Posterior vena cava (tissue), 2 donors: ENCODE data around the gene ZNF385A. TPM values are rescaled to one million over a fixed set of nuclear protein-coding genes. Genes with fewer than 3 reads are reported as not detected.
A peak's percentile ranks its signal among the peaks of the same experiment; 100 is the strongest.
"Not testable (repeated sequence)": the region's sequence is repeated elsewhere in the genome, so short reads cannot be mapped to it uniquely, and the experiment has no call there.

Experiments used
- DNase-seq: peaks from one replicate; pipeline ENCODE4 v3.0.0-alpha.2; 2020; ENCODE audit warnings: low spot score
- intact Hi-C, 2 donors: fragments of 100-400 bp; cut with DNase I; formaldehyde crosslinking; loops; one replicate each; pipeline versions ENCODE4 v1.14.1 to v1.14.2; 2022 to 2023
- total RNA-seq, 2 donors: library from RNA; stranded (reverse); fragmentation: NEBNext Ultra II Directional; extraction: Animal tissue kit (Norgen Biotek cat#: 25700); gene quantifications; one replicate each; pipeline ENCODE4 v1.2.1, GENCODE V29; 2021
- donor health status: DM: yes; HTN: yes; CAD: no.
- donor health status: DM: yes; HTN: yes; CAD: no.

Gene ZNF385A
- total RNA-seq, 2 donors from 2014 or later, result 19.3 to 23.2 TPM

DNA sequence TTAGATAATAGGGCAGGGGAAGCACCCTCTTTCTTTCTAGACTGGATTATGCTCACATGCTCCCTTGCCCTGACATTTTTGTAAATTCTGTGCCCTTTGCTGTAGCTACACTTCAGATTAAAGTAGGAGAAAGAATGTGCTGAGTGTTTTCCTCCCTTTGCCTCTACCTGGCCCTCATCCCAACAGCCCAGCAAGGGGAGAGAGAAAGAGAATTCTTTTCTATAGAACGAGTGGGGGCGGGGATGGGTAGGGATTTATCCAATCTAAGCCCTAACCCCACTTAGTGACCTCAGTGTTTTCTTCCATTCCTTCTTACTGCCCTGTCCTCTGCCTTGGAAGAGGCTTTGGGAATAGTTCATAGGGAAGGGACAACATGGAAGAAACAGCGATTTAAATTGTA is 33.8 kb downstream of the ZNF385A start:
- intact Hi-C loops, result loop anchor here in 1 of 2 donors (10.0 kb wide), 2 partner anchors 106 to 346 kb away; partner anchors contain the start of genes HOXC8 and HOXC9
- no peak for DNase-seq

DNA sequence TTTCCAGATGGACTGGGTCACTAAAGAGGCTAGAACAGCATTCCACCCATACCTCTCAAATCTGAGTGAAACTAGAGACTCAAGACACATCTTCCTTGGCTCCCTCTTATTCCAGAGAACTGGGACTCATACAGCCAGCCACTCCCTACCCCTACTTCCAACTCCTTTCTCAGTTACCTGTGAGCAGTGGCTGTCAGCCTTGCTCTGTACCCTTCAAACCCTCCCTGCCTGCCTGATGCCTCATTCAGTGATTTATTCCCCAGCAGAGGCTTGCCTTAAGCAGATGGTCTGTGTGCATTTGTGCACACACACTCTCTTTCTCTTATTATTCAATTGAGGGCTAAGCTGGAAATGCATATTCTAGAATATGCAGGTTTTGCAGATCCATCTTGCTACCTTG is 34.9 kb downstream of the ZNF385A start:
- intact Hi-C loops, result loop anchor here in 1 of 2 donors (10.0 kb wide), 2 partner anchors 105 to 345 kb away; partner anchors contain the start of genes HOXC8 and HOXC9
- no peak for DNase-seq

DNA sequence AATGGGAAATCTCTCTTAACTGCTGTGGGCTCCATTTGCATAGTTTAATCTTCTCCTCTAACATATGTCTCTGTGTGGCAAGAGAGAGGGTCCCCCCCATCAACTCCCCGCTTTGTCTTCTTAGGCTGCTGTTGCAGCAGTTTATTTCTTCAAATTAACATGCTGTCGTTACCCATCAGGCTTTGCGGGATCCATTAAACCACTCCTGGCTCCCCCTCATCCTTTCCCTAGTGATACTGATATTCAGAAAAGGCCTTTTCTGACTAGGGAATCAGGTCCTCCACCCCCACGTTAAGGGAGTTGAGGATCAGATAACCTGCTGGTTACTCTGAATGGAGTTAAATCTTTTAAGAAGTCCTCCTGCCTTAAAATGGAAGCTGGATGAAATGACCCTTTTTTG is 35.5 kb downstream of the ZNF385A start:
- intact Hi-C loops, result no loop called here
- no peak for DNase-seq

DNA sequence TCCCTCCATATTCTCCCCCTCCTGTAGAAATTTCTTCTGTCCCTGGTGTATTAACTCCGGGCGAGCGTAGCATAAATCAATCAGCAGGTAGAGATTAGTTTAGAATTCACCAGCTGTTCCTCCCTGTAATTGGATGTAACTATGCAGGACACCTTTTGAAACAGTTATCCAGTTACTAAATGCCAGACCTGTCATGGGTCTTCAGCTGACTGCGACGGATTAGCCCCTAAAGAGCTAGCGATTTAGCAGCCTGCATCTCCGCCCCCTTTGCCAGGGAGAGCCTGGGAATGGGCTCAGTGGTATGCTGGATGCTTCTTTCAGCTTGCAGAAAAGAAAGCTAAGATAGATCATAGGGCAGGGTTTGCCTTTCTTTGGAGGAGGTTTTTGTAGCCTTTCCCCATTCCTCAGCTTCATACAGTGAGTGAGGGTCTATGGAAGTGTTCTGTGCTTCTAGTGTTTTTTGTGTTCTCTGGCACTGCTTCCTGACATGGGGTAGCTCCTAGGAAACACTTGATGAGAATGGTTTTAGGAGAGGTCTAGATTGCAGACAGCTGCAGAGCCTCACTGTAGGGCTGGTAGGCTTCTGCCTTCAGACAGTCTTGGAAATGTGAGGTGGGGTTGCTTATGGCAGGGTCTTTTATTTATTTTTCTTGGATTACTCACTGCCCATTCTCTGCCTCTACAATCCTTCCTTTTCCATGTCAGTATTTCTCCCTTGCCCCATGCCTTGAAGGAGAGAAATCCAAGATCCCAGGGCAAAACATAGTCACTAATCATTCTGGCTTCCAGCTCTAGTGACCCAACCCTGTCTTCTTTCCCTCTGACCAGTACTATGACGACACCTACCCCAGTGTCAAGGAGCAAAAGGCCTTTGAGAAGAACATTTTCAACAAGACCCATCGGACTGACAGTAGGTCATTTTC is 42.9 kb downstream of the ZNF385A start:
- intact Hi-C loops, result no loop called here

DNA sequence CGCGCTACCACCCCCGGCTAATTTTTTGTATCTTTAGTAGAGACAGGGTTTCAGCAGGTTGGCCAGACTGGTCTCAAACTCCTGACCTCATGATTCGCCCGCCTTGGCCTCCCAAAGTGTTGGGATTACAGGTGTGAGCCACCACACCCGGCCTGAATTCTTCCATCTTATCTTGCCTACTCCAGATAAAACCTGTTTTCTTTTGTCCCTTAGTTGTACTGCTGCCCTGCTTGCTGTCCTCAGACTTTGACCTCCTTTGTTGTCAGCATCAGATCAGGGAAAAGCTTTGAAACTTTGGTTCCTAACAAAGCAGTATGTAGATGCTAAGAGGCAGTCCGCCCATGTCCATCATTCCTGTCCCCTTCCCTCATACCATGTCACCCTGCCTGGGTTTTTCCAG is 43.7 kb downstream of the ZNF385A start:
- DNase-seq, result no peak
- intact Hi-C loops, result no loop called here

More for the DNA sequence above, 42.9 kb downstream of the ZNF385A start:
- DNase-seq, result no peak

DNA sequence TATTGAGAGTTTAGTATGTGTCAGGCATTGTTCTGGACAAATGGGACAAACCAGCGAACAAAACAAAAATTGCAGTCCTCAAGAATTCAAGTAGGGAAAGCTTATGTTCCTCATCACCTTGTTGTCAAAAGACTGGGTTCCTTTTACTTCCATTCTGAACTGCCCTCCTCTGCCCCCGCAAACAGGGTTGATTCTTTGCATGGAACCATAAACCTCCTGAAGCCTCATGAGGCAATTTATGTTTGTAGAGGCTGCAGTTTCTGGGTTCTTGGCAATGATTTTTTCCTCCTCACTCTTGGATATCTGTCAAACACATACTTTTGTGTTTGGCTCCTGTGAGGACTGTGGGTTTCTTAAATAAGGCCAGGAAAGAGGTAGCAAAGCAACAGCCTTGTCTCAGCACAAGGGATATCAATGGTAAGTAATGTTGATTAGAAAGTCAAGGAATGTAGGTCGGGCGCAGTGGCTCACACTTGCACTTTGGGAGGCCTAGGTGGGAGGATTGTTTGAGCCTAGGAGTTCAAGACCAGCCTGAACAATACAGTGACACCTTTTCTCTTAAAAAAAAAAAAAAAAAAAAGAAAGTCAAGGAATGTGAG is 45.7 kb downstream of the ZNF385A start:
- DNase-seq, result no peak
- intact Hi-C loops, result no loop called here

DNA sequence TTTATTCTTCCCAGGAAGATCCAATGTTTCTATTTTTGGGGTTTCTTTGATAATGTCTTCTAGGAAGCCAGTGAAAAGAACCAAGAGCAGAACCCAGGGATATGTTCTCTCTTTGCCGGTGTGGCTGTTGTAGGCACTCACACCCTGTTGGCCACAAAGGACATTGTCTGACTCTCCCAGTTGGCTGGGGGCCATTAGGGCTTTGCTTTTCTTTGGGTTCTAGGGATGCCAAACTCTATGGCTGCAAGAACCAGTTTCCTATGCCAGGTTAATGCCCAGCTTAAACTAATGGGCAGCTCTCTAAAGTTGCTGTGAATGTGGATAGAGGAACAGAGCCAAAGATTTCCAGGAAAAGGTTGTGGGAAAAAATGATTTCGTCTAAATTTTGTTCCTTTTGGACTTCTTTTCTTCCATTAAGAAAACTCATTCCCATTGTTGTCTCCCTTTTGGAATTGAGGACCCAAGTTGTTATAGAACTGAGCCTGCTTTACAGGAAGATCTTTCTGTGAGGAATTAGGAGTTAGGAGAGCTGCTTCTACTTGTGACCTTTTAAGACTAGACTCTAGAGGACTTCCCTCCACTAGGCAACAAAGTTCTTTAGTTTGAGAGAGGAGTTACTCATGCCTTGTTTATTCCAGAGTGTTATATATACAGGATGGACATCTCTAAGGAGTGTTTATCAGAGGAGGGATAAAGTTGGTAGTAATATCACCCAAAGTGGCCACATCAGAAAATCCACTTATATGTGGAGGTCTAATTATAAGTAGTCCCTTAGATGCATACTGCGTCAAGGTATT is 46.5 kb downstream of the ZNF385A start:
- intact Hi-C loops, result no loop called here

DNA sequence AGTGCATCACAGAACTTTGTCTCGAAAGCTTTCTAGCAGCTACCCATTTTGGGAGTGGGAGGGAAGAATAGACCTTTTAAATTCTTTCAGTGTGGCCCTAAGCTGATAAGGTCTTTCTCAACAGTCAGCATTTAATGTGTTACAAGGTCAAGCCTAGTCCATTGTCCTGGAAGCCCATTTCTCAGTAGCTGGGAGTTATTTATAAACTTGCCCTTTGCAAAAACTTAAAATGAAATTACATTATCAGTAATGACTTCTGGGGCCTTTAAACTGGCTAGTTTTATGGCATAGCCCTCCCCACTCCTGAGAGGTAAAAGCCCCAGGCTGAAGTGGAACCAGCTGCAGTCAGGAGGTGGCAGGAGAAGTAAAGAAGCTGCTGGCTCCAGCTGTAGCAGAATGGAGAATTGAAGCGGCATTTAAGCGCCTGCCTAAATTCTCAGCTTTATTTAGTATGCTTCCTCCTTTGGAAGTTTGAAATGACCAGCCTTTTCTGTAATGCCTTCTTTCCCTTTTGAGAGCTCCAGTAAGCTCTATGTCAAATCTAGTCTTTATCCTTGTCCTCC is 47.2 kb downstream of the ZNF385A start:
- intact Hi-C loops, result no loop called here
- no peak for DNase-seq

More for the DNA sequence above, 46.5 kb downstream of the ZNF385A start:
- DNase-seq, result no peak

DNA sequence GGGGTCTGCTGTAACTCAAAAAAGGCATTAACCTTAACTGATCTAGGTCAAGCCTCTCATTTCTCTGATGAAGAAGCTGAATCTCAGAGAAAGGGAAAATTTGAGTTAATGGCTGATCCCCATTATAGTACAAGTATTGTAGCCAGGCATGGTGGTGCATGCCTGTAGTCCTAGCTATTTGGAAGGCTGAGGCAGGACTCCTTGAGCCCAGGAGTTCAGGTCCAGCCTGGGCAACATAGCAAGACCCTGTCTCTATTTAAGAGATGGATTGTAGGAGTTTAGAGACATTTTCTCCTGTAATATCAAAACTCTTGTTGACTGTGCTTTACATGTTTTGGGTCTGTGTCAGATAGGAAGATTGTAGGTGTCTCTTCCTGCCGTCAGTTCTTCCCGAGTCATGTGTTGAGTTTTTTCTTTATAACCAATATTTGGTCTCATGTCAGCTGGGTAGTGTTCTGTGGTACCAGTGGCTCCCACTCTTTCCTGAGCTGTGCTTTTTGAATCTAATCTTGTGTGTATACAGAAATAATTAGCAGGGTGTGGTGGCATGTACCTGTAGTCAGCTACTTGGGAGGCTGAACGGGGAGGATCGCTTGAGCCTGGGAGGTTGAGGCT is 51.0 kb downstream of the ZNF385A start:
- intact Hi-C loops, result no loop called here
- no peak for DNase-seq

DNA sequence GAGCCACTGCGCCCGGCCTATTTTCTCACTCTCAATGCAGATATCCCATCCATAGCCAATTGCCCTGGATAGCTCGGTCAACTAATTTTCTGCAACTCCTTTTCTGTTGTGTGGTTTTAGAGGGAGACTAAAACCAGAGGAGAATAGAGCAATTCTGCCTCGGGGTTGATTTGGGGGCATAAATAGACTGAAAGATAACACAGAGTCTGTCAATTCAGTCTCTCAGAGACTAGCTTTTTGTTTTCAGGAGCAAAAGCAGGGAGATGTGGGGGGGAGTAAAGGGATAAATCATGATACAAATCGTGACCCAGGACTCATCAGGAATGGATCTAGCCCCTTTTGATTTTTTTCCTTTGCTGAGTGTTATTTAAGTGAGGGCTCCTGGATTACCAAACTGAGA is 53.1 kb downstream of the ZNF385A start:
- no peak for DNase-seq
- intact Hi-C loops, result loop anchor here in 1 of 2 donors (2.0 kb wide), 1 partner anchor 49 kb away; no protein-coding TSS in a partner anchor

DNA sequence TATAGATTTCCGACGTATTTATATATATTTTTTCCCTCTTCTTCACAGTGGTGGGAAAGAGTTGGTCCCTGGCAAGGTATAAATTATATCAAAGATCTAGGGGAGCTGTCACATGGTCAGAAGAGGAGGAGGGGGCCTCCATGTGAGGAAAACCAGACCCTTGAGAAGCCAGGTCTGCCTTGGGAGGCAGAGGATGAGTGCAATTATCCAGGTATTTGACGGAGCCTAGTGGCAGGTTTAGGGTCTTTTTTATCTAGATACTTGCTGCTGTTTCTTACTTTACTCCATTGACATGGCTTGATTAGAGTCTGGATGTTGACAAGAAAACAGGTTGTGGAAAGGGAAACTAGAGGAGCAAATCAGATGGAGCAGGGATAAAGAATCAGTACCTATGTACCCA is 54.1 kb downstream of the ZNF385A start:
- intact Hi-C loops, result loop anchor here in 1 of 2 donors (2.0 kb wide), 1 partner anchor 48 kb away; no protein-coding TSS in a partner anchor
- peak; percentile 13 for DNase-seq

DNA sequence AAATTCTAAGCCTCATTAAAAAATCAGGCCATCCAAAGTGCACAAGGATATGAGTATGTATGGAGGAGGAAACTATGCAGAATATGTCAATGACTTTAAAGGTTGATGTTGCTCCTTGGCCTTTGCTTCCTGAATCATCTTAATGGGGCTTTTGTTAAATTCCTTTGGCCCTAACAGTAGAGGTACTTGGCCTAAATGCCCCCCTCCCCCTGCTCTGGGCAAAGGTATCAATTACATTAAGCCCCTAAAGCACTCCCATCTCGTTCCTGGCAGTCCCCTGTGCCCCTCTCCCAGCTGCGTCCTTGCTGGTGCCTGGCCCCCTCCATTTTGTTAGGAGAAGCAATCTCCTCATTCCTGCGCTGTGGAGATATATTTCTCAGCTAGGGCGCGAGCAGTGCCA is 54.8 kb downstream of the ZNF385A start:
- DNase-seq, result peak; percentile 35
- intact Hi-C loops, result loop anchor here (2.0 to 5.0 kb wide), 2 partner anchors 47 to 692 kb away; no protein-coding TSS in a partner anchor

DNA sequence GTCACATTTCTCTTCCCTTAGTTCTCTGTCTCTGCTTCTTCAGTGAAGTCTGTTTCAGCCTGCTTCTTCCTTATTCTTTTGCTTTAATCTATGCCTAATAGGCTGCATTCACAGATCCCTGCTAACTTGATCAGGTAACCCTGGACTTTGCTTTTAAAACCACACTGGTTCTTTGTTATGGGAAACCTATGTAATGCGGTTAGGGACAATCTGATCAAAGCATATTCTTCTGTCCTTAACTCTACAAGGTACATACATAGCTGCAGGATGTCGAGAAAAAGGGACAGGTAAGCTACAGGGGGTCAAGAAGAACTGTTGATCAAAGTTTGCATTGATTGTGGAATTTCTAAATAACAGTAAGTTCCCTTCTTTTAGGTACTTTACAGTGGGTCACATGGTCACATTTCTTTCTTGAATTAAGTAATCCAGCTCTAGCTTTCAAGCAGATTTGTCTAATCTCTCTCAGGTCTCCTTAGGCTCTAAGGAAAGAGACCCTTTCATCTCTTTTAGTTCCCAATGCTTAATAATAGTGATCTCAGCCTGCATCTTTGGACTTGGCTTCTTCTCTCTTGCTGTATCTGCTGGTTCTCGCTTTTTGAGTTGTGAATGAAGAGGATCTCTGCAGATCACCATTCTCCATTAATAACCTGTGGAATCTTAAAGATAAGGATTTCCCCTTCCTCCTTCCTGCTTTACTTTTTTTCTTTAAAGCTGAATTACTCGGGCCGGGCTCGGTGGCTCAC is 55.8 kb downstream of the ZNF385A start:
- no peak for DNase-seq
- intact Hi-C loops, result loop anchor here in 1 of 2 donors (5.0 kb wide), 1 partner anchor 691 kb away; no protein-coding TSS in a partner anchor

DNA sequence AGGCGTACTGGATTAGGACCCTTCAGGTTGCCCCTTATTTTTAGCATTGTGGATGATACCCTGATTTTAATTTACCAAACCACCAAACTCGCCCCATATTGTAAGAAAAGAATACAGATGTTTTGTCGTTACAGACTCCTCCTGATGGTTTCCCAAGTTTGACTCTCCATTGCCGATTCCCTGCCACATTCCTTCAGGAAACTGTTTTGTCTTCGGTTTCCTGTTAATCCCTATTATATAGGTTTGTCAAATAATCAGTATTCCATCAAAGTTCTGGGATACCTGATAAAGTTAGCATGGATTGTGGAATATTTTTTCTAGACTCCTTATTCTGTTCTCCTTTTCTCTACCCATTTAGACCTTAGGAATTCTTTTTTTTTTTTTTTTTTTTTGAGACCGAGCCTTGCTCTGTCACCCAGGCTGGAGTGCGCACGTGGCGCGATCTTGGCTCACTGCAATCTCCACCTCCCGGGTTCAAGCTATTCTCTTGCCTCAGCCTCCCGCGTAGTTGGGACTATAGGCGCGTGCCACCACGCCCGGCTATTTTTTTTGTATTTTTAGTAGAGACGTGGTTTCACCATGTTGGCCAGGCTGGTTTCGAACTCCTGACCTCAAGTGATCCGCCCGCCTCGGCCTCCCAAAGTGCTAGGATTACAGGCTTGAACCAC is 59.0 kb downstream of the ZNF385A start:
- not testable (repeated sequence) for DNase-seq
- intact Hi-C loops, result loop anchor here in 1 of 2 donors (5.0 kb wide), 1 partner anchor 688 kb away; no protein-coding TSS in a partner anchor

DNA sequence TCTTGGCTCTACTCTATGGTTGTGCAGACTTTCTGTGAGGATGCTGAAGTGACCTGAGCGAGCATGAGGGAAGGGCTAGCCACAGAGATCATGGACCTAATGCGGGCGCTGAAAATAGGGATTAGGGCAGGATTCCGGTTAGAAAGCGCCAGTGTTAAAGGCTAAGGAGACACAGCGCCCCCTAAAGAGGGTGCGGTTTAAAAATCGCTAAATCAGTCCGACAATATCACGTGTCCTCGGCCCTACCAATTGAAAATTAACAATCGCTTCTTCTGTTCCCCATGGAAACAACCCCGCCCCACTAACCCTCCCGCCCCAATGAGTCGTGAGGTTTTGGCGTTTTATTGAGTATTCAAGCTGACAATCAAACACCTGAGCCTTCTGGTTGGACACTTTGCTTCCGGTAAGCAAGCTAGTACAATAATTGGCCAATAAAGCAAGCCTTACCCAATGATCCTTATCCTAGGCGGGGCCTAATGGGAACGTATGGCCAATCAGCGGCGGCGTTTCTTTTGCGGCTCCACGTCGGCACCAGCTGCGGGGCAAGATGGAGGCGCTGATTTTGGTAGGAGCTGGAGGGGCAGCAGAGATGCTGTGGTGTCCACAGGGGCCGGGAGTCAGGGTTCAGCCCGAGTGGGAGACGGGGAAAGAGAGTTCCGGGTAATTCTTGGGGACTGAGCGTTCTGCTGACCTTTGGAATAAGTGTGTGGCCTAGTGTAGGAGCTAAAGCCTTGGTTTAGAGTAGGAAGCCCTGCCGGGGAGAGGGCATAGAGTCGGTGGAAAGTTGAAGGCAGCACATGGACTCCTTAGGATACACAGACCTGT is 59.7 kb downstream of the ZNF385A start, which contains the start of gene COPZ1:
COPZ1 (plus strand) TSS at position 515 of the 825 bp plus-strand sequence; CDS start at position 548, 33 bp downstream.
- intact Hi-C loops, result loop anchor here in 1 of 2 donors (5.0 kb wide), 1 partner anchor 688 kb away; no protein-coding TSS in a partner anchor
- DNase-seq, result peak; percentile 98

DNA sequence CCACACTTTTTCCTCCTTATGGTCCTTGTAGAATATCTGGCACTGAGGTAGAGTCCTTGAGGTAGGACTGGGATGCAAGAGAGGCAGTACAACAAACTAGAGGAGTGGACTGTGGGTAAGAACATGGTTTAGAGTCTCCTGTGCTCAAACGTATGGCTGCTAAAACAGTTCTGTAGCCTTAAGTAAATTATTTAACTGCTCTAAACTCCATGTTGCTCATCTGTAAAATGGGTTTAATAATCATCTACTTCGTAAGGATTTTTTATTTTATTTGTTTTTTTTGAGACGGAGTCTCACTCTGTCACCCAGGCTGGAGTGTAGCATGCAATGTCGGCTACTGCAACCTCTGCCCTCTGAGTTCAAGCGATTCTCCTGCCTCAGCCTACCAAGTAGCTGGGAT is 63.2 kb downstream of the ZNF385A start:
- DNase-seq, result no peak
- intact Hi-C loops, result no loop called here
